ENCODE results near the gene CFLAR.

DNA sequence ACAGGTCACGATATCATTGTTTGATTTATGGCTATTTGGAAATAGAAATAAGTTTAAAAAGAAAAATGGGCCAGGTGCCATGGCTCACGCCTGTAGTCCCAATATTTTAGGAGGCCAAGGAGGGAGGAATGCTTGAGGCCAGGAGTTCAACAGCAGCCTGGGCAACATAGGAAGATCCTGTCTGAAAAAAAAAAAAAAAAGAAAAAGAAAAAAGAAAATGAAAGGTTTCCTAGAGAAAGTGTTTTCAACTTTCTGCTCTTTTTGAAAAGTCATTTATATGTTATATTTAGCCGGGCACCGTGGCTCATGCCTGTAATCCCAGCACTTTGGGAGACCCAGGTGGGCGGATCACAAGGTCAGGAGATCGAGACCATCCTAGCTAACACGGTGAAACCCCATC, 41.0 kb upstream of the CFLAR start:
- TF ChIP-seq ZSCAN31 (CRISPR knock-in tag; IDR thresholded peaks at IDR 0.05; ENCODE audit: low read depth) (no peak), ZFX (CRISPR knock-in tag; IDR thresholded peaks at IDR 0.05; ENCODE audit: low read depth) (no peak)
